Progenitor cell of endocrine pancreas (in vitro differentiated cells): ENCODE data around the gene C2CD4C. TPM values are rescaled to one million over a fixed set of nuclear protein-coding genes. Genes with fewer than 3 reads are reported as not detected.
"Not testable (repeated sequence)": the region's sequence is repeated elsewhere in the genome, so short reads cannot be mapped to it uniquely, and the experiment has no call there.

ENCODE experiments used
- DNase-seq: peaks from one replicate; pipeline ENCODE4 v3.0.0; 2021; ENCODE audit warnings: low spot score; ENCODE audit not compliant: unreplicated experiment
- H3K27ac Mint-ChIP-seq: 2 replicates; pipeline ENCODE4 v1.8.0; 2021; ENCODE audit warnings: mild to moderate bottlenecking, moderate library complexity, mixed read lengths
- H3K27me3 Mint-ChIP-seq: 2 replicates; pipeline ENCODE4 v1.8.0; 2021; ENCODE audit warnings: mixed read lengths
- H3K36me3 Mint-ChIP-seq: 2 replicates; pipeline ENCODE4 v1.8.0; 2022; ENCODE audit warnings: mixed read lengths; ENCODE audit not compliant: insufficient read depth
- H3K4me1 Mint-ChIP-seq: 2 replicates; pipeline ENCODE4 v1.8.0; 2021; ENCODE audit warnings: low read depth, mixed read lengths
- H3K4me3 Mint-ChIP-seq: 2 replicates; pipeline ENCODE4 v1.8.0; 2021; ENCODE audit warnings: low read depth, mild to moderate bottlenecking, moderate library complexity, mixed read lengths
- H3K9me3 Mint-ChIP-seq: 2 replicates; pipeline ENCODE4 v1.8.0; 2021; ENCODE audit warnings: low read depth, mixed read lengths
- total RNA-seq: library from RNA; stranded (reverse); gene quantifications from 2 replicates; pipeline ENCODE4 v1.2.1, GENCODE V29; 2021
- TF ChIP-seq, protein P1 (sequence below): fragments of 200-600 bp; sonication (generic); IDR thresholded peaks from one replicate; pipeline ENCODE4 v1.5.0; 2021; ENCODE audit warnings: antibody characterized with exemption, mild to moderate bottlenecking; ENCODE audit not compliant: unreplicated experiment

The C2CD4C gene
- total RNA-seq, 1 donor from 2014 or later = 13.8 TPM

DNA sequence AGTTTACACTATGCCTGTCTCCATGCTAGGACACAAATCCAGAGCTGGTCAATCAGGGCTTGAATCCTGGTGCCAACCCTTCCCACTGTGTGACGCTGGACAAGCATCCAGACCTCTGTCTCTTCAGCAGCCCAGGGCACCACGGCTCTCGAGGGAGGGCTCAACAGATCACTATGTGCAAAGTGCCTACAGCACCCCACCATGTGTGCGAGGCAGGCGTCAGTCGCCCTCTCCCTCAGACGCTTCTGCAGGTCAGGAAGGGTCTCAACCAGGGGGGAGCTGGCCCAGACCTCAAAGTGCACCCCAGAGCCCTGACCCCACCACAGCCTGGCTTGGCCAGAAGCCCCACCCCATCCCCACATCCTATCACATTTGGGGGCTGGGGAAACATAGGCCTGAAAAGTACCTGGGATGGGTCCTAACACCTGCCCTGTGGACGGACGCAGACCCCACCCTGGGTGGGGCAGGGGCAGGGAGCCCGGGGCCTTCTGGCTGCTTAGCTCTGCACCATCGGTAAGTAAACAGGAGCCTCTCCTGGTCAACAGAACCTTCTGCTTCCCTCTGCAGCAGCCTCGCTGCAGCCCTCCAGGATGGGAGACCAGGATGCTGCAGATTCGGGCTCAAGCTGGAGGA, 2.9 kb upstream of the C2CD4C start:
- Mint-ChIP-seq H3K27ac (peak overlapping the region; percentile 29), H3K27me3 (no peaks in the 10 kb centered on the region), H3K4me3 (peak overlapping the region; percentile 14), H3K4me1 (peaks cover 12% of the 10 kb centered on the region), H3K9me3 (no peaks in the 10 kb centered on the region), H3K36me3 (no peaks in the 10 kb centered on the region)
- TF ChIP-seq, protein P1, sequence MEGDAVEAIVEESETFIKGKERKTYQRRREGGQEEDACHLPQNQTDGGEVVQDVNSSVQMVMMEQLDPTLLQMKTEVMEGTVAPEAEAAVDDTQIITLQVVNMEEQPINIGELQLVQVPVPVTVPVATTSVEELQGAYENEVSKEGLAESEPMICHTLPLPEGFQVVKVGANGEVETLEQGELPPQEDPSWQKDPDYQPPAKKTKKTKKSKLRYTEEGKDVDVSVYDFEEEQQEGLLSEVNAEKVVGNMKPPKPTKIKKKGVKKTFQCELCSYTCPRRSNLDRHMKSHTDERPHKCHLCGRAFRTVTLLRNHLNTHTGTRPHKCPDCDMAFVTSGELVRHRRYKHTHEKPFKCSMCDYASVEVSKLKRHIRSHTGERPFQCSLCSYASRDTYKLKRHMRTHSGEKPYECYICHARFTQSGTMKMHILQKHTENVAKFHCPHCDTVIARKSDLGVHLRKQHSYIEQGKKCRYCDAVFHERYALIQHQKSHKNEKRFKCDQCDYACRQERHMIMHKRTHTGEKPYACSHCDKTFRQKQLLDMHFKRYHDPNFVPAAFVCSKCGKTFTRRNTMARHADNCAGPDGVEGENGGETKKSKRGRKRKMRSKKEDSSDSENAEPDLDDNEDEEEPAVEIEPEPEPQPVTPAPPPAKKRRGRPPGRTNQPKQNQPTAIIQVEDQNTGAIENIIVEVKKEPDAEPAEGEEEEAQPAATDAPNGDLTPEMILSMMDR = no peak
- peak; percentile 4 for DNase-seq

DNA sequence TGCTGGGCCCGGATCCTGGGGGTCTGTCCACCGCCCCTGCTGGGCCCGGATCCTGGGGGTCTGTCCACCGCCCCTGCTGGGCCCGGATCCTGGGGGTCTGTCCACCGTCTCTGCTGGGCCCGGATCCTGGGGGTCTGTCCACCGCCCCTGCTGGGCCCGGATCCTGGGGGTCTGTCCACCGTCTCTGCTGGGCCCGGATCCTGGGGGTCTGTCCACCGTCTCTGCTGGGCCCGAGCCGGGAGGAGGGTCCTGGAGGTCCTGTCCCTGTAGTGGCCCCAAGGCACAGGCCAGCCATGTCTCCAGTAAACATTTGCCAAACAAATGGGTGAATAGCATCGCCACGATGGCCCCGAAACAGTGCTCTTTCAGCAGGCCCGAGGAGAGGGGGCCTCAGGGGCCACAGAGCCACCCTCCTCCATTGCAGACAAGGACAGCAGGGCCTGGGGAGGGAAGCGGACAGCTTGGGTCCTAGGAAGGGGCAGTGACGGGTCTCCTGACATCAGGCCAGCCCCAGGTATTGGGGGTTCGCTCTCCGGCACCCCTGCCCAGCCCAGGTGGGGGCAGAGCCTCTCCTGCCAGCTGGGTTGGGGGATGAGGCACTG, 2.3 kb upstream of the C2CD4C start:
- Mint-ChIP-seq H3K4me1 (peaks cover 12% of the 10 kb centered on the region), H3K27ac (peak overlapping the region; percentile 29)
- H3K4me3 Mint-ChIP-seq, H3K27me3 Mint-ChIP-seq, H3K9me3 Mint-ChIP-seq, DNase-seq, H3K36me3 Mint-ChIP-seq: not testable (repeated sequence)

DNA sequence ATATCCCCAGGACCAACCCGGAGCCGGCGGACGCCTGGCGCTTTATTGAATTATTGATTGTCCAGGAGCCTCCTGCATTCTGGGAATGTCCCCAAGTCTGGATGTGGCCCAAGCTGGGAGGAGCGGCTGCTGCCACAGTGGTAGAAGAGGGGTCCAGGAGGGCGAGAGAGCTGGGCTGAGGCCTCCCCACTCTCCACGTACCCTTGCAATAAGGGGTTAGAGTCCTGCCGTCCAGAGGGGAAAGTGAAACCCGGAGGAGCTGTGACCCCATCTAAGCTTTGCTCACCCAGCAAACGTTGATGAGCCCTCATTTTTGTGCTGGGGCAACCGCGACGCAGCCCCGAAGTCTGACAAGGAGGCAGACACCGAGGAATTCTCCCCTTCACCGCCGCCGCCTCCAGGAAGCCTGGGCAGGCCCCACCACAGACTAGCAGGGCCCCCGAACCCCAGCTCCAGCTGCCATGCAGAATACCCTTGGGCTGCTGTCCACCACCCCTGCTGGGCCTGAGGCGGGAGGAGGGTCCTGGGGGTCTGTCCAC, 1.4 kb upstream of the C2CD4C start:
- H3K27me3 Mint-ChIP-seq = no peaks in the 10 kb centered on the region
- no peaks in the 10 kb centered on the region for H3K36me3 Mint-ChIP-seq
- no peaks in the 10 kb centered on the region for H3K9me3 Mint-ChIP-seq
- TF ChIP-seq, protein P1 = no peak
- H3K4me1 Mint-ChIP-seq = peaks cover 16% of the 10 kb centered on the region
- H3K4me3 Mint-ChIP-seq = peak overlapping the region; percentile 42
- no peak for DNase-seq
- H3K27ac Mint-ChIP-seq = peak overlapping the region; percentile 81

DNA sequence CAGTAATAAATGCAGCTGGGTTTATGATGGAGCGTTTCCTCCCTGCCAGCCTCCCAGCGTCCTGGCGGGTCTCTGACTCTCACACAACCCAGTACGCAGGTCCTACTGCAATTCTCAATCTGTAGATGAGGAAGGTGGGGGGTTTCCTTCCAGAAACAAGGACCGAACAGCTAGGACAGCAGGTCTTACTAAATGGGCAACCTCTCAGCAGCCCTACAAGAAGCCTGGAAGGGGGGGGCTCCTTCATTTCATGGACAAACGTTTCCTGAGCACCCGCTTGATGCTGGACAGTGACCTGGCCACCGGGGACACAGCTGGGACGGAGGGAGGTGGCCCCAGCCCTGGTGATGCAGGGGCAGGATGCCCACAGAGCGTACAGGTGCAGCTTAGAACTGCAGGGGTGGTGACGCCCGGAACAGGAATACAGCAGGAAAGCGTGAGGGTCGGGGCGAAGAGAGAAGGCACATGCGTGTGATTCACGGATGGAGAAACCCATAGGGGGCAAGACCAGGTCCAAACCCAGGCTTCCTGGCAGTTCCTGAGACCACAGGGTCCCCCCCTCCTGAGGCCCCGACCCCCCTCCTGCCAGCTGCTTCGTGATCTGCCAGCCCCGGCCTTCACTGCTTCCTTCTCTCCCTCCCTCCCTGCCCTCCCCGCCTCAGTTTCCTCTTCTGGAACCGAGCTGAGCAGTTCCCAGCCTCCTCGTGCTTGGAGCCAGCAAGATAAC, 732 bp upstream of the C2CD4C start:
- H3K9me3 Mint-ChIP-seq = no peaks in the 10 kb centered on the region
- H3K27me3 Mint-ChIP-seq = no peaks in the 10 kb centered on the region
- H3K4me3 Mint-ChIP-seq = peak overlapping the region; percentile 84
- TF ChIP-seq, protein P1 = no peak
- peak overlapping the region; percentile 96 for H3K27ac Mint-ChIP-seq
- H3K36me3 Mint-ChIP-seq = no peaks in the 10 kb centered on the region
- peaks cover 18% of the 10 kb centered on the region for H3K4me1 Mint-ChIP-seq
- DNase-seq = no peak

DNA sequence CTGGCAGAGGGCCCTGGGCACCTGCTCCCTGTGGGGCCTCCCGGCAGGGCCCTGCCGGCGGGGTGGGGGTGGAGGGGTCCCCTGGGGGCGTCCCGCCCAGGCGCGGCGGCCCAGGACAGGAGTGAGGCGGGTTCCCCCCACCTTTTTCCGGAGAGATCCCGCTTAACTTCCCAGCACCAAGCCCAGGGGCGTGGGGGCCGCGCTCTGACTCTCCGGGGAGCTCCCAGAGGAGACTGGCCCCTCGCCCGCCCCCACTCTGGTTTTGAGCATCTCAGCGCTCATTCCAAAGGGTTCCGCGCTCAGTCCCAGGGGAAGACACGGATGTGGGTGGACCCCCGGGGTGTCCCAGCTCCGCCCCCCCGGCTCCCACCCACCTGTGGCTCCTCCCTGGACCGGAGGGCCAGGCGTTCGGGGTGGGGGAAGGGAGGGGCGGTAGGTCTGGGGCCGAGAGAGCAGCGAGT, 476 bp downstream of the C2CD4C start:
- Mint-ChIP-seq H3K27me3 (no peaks in the 10 kb centered on the region), H3K4me3 (peak overlapping the region; percentile 65), H3K36me3 (no peaks in the 10 kb centered on the region), H3K9me3 (no peaks in the 10 kb centered on the region), H3K4me1 (peaks cover 18% of the 10 kb centered on the region), H3K27ac (no peak overlapping the region)
- TF ChIP-seq, protein P1 = no peak
- no peak for DNase-seq
